HEK293 (cell line): ENCODE data around the gene GNG3.

Source experiments
- CTCF ChIA-PET: fragments of 350-600 bp; formaldehyde crosslinking; extraction: SDS; loops from one replicate; lab custom pipeline; 2021; ENCODE audit warnings: antibody characterized with exemption; lab: Yijun Ruan, JAX
- POLR2A ChIA-PET: fragments of 300-600 bp; formaldehyde crosslinking; extraction: SDS; loops from one replicate; lab custom pipeline; 2020; ENCODE audit warnings: antibody characterized with exemption, inconsistent platforms; lab: Yijun Ruan, JAX
- H3K27ac ChIP-seq: fragments of 200-500 bp; sonication (Bioruptor generic); 2 replicates; pipeline ENCODE4 v1.5.1; 2014; ENCODE audit warnings: low read depth, low read length, control low read depth, inconsistent platforms; ENCODE audit errors: extremely low read depth
- H3K36me3 ChIP-seq, 2 experiments: fragments of 200-500 bp in 1 of 2; sonication (Bioruptor generic) in 1 of 2; 1 replicate in 1 of 2; 2 replicates in 1 of 2; pipeline ENCODE4 v1.5.1; 2014 to 2017; ENCODE audit warnings: inconsistent platforms in 2 of 2, low read length in 2 of 2; ENCODE audit not compliant: control insufficient read depth in 2 of 2, insufficient read depth in 1 of 2
- H3K4me1 ChIP-seq: fragments of 200-500 bp; sonication (Bioruptor generic); 2 replicates; pipeline ENCODE4 v1.5.1; 2014; ENCODE audit warnings: mild to moderate bottlenecking, low read length, inconsistent platforms; ENCODE audit not compliant: control insufficient read depth, insufficient read depth
- H3K4me3 ChIP-seq: 2 replicates; pipeline ENCODE4 v1.5.1; 2011; ENCODE audit warnings: low read depth, mild to moderate bottlenecking, control low read depth, low read length, moderate library complexity
- H3K9me3 ChIP-seq: fragments of 200-500 bp; sonication (Bioruptor generic); 2 replicates; pipeline ENCODE4 v1.5.1; 2014; ENCODE audit warnings: low read depth, low read length, inconsistent platforms; ENCODE audit not compliant: control insufficient read depth, insufficient read depth
- MZF1 ChIP-seq: fragments of 450-650 bp; formaldehyde crosslinking; IDR thresholded peaks from 2 replicates; pipeline ENCODE4 v1.5.1; 2017; ENCODE audit warnings: missing biosample characterization, missing genetic modification characterization, borderline replicate concordance
- PBX3 ChIP-seq: sonication (generic); formaldehyde crosslinking; IDR thresholded peaks from 2 replicates; pipeline ENCODE4 v1.8.1; 2022; ENCODE audit warnings: mild to moderate bottlenecking, moderate library complexity, missing genetic modification reagents
- SP3 ChIP-seq: fragments of 450-650 bp; formaldehyde crosslinking; IDR thresholded peaks from 2 replicates; pipeline ENCODE4 v1.5.1; 2016; ENCODE audit warnings: missing biosample characterization, missing genetic modification characterization
- ZBTB44 ChIP-seq: fragments of 450-650 bp; IDR thresholded peaks from 2 replicates; pipeline ENCODE4 v1.5.1; 2018; ENCODE audit warnings: missing biosample characterization, mild to moderate bottlenecking, missing genetic modification characterization
- ZBTB48 ChIP-seq: fragments of 450-650 bp; formaldehyde crosslinking; IDR thresholded peaks from 2 replicates; pipeline ENCODE4 v1.5.1; 2016; ENCODE audit warnings: missing biosample characterization, missing genetic modification characterization
- ZFHX2 ChIP-seq: fragments of 450-650 bp; formaldehyde crosslinking; conservative IDR thresholded peaks from 2 replicates; pipeline ENCODE4 v1.5.1; 2016; ENCODE audit warnings: missing biosample characterization, missing genetic modification characterization
- ZNF138 ChIP-seq: fragments of 450-650 bp; formaldehyde crosslinking; IDR thresholded peaks from 2 replicates; pipeline ENCODE4 v1.5.1; 2016; ENCODE audit warnings: missing biosample characterization, missing genetic modification characterization, borderline replicate concordance
- ZNF214 ChIP-seq: fragments of 450-650 bp; formaldehyde crosslinking; IDR thresholded peaks from 2 replicates; pipeline ENCODE4 v1.5.1; 2017; ENCODE audit warnings: missing biosample characterization, mild to moderate bottlenecking, missing genetic modification characterization, borderline replicate concordance
- ZNF677 ChIP-seq: fragments of 450-650 bp; IDR thresholded peaks from 2 replicates; pipeline ENCODE4 v1.5.0; 2018; ENCODE audit warnings: missing biosample characterization, mild to moderate bottlenecking, missing genetic modification characterization, moderate library complexity
- ZNF701 ChIP-seq: fragments of 450-650 bp; formaldehyde crosslinking; IDR thresholded peaks from 2 replicates; pipeline ENCODE4 v1.5.1; 2016; ENCODE audit warnings: missing biosample characterization, missing genetic modification characterization
- ZNF791 ChIP-seq: fragments of 450-650 bp; formaldehyde crosslinking; IDR thresholded peaks from 2 replicates; pipeline ENCODE4 v1.5.1; 2016; ENCODE audit warnings: missing biosample characterization, missing genetic modification characterization
- TF ChIP-seq, protein P1 (sequence below): fragments of 450-650 bp; formaldehyde crosslinking; conservative IDR thresholded peaks from 2 replicates; pipeline ENCODE4 v1.5.1; 2016; ENCODE audit warnings: low read depth, missing biosample characterization, missing genetic modification characterization
- TF ChIP-seq, protein P2 (sequence below): fragments of 450-650 bp; formaldehyde crosslinking; IDR thresholded peaks from 2 replicates; pipeline ENCODE4 v1.5.1; 2016; ENCODE audit warnings: missing biosample characterization, missing genetic modification characterization
- TF ChIP-seq, protein P3 (sequence below): fragments of 450-650 bp; IDR thresholded peaks from 2 replicates; pipeline ENCODE4 v1.5.1; 2018; ENCODE audit warnings: missing biosample characterization, missing genetic modification characterization
- TF ChIP-seq, protein P4 (sequence below): fragments of 450-650 bp; formaldehyde crosslinking; IDR thresholded peaks from 2 replicates; pipeline ENCODE4 v1.5.1; 2016; ENCODE audit warnings: missing biosample characterization, missing genetic modification characterization
- TF ChIP-seq, protein P5 (sequence below): fragments of 450-650 bp; formaldehyde crosslinking; IDR thresholded peaks from 2 replicates; pipeline ENCODE4 v1.5.1; 2016; ENCODE audit warnings: missing biosample characterization, missing genetic modification characterization
- TF ChIP-seq, protein P6 (sequence below): fragments of 450-650 bp; formaldehyde crosslinking; IDR thresholded peaks from 2 replicates; pipeline ENCODE4 v1.5.1; 2016; ENCODE audit warnings: missing biosample characterization, missing genetic modification characterization

Gene GNG3

GRCh38 chr11:62716206-62716605, 8.7 kb downstream of the GNG3 start (continued):
- TF ChIP-seq, protein P1, sequence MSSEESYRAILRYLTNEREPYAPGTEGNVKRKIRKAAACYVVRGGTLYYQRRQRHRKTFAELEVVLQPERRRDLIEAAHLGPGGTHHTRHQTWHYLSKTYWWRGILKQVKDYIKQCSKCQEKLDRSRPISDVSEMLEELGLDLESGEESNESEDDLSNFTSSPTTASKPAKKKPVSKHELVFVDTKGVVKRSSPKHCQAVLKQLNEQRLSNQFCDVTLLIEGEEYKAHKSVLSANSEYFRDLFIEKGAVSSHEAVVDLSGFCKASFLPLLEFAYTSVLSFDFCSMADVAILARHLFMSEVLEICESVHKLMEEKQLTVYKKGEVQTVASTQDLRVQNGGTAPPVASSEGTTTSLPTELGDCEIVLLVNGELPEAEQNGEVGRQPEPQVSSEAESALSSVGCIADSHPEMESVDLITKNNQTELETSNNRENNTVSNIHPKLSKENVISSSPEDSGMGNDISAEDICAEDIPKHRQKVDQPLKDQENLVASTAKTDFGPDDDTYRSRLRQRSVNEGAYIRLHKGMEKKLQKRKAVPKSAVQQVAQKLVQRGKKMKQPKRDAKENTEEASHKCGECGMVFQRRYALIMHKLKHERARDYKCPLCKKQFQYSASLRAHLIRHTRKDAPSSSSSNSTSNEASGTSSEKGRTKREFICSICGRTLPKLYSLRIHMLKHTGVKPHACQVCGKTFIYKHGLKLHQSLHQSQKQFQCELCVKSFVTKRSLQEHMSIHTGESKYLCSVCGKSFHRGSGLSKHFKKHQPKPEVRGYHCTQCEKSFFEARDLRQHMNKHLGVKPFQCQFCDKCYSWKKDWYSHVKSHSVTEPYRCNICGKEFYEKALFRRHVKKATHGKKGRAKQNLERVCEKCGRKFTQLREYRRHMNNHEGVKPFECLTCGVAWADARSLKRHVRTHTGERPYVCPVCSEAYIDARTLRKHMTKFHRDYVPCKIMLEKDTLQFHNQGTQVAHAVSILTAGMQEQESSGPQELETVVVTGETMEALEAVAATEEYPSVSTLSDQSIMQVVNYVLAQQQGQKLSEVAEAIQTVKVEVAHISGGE (tag by site-specific recombination), result no peak
- TF ChIP-seq ZNF701 (tag by site-specific recombination) (no peak), ZNF677 (tag by site-specific recombination) (no peak), MZF1 (tag by site-specific recombination) (no peak), ZFHX2 (tag by site-specific recombination) (no peak), ZBTB48 (tag by site-specific recombination) (no peak), ZNF138 (tag by site-specific recombination) (no peak)
- TF ChIP-seq, protein P2, sequence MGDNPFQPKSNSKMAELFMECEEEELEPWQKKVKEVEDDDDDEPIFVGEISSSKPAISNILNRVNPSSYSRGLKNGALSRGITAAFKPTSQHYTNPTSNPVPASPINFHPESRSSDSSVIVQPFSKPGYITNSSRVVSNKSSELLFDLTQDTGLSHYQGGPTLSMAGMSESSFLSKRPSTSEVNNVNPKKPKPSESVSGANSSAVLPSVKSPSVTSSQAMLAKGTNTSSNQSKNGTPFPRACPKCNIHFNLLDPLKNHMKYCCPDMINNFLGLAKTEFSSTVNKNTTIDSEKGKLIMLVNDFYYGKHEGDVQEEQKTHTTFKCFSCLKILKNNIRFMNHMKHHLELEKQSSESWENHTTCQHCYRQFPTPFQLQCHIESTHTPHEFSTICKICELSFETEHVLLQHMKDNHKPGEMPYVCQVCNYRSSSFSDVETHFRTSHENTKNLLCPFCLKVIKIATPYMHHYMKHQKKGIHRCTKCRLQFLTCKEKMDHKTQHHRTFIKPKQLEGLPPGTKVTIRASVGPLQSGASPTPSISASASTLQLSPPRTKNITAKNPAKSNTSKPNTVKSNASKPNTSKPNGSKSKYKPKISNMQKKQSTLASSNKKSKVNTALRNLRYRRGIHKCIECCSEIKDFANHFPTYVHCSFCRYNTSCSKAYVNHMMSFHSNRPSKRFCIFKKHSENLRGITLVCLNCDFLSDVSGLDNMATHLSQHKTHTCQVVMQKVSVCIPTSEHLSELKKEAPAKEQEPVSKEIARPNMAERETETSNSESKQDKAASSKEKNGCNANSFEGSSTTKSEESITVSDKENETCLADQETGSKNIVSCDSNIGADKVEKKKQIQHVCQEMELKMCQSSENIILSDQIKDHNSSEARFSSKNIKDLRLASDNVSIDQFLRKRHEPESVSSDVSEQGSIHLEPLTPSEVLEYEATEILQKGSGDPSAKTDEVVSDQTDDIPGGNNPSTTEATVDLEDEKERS, result no peak
- TF ChIP-seq, protein P3, sequence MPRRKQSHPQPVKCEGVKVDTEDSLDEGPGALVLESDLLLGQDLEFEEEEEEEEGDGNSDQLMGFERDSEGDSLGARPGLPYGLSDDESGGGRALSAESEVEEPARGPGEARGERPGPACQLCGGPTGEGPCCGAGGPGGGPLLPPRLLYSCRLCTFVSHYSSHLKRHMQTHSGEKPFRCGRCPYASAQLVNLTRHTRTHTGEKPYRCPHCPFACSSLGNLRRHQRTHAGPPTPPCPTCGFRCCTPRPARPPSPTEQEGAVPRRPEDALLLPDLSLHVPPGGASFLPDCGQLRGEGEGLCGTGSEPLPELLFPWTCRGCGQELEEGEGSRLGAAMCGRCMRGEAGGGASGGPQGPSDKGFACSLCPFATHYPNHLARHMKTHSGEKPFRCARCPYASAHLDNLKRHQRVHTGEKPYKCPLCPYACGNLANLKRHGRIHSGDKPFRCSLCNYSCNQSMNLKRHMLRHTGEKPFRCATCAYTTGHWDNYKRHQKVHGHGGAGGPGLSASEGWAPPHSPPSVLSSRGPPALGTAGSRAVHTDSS (tag by site-specific recombination), result no peak

GRCh38 chr11:62716816-62717215, 9.3 kb downstream of the GNG3 start:
- CTCF ChIA-PET, result interaction anchor here (0.6 kb wide), 2 partner anchors 124 to 316 kb away, joined by 3 read pairs; no protein-coding TSS in a partner anchor
- no peak overlapping the region for H3K4me3 ChIP-seq
- H3K4me1 ChIP-seq, result no peaks in the 10 kb centered on the region
- H3K36me3 ChIP-seq, result peaks cover 38 to 96% of the 10 kb centered on the region in 2 experiments
- no peak overlapping the region for H3K27ac ChIP-seq
- no peaks in the 10 kb centered on the region for H3K9me3 ChIP-seq
- POLR2A ChIA-PET, result interaction anchor here (1.3 to 3.5 kb wide), 3 partner anchors 10 to 37 kb away, joined by 6 to 16 read pairs (median 13); partner anchors contain the start of genes BSCL2, HNRNPUL2 and ZBTB3
- TF ChIP-seq SP3 (tag by site-specific recombination), result no peak
- TF ChIP-seq, protein P4, sequence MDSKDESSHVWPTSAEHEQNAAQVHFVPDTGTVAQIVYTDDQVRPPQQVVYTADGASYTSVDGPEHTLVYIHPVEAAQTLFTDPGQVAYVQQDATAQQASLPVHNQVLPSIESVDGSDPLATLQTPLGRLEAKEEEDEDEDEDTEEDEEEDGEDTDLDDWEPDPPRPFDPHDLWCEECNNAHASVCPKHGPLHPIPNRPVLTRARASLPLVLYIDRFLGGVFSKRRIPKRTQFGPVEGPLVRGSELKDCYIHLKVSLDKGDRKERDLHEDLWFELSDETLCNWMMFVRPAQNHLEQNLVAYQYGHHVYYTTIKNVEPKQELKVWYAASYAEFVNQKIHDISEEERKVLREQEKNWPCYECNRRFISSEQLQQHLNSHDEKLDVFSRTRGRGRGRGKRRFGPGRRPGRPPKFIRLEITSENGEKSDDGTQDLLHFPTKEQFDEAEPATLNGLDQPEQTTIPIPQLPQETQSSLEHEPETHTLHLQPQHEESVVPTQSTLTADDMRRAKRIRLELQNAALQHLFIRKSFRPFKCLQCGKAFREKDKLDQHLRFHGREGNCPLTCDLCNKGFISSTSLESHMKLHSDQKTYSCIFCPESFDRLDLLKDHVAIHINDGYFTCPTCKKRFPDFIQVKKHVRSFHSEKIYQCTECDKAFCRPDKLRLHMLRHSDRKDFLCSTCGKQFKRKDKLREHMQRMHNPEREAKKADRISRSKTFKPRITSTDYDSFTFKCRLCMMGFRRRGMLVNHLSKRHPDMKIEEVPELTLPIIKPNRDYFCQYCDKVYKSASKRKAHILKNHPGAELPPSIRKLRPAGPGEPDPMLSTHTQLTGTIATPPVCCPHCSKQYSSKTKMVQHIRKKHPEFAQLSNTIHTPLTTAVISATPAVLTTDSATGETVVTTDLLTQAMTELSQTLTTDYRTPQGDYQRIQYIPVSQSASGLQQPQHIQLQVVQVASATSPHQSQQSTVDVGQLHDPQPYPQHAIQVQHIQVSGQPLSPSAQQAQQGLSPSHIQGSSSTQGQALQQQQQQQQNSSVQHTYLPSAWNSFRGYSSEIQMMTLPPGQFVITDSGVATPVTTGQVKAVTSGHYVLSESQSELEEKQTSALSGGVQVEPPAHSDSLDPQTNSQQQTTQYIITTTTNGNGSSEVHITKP, result no peak
- TF ChIP-seq PBX3 (CRISPR knock-in tag), result no peak
- TF ChIP-seq, protein P5, sequence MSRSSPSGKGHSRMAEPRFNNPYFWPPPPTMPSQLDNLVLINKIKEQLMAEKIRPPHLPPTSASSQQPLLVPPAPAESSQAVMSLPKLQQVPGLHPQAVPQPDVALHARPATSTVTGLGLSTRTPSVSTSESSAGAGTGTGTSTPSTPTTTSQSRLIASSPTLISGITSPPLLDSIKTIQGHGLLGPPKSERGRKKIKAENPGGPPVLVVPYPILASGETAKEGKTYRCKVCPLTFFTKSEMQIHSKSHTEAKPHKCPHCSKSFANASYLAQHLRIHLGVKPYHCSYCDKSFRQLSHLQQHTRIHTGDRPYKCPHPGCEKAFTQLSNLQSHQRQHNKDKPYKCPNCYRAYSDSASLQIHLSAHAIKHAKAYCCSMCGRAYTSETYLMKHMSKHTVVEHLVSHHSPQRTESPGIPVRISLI (tag by site-specific recombination), result no peak
- TF ChIP-seq ZBTB44, result no peak
- TF ChIP-seq, protein P6, sequence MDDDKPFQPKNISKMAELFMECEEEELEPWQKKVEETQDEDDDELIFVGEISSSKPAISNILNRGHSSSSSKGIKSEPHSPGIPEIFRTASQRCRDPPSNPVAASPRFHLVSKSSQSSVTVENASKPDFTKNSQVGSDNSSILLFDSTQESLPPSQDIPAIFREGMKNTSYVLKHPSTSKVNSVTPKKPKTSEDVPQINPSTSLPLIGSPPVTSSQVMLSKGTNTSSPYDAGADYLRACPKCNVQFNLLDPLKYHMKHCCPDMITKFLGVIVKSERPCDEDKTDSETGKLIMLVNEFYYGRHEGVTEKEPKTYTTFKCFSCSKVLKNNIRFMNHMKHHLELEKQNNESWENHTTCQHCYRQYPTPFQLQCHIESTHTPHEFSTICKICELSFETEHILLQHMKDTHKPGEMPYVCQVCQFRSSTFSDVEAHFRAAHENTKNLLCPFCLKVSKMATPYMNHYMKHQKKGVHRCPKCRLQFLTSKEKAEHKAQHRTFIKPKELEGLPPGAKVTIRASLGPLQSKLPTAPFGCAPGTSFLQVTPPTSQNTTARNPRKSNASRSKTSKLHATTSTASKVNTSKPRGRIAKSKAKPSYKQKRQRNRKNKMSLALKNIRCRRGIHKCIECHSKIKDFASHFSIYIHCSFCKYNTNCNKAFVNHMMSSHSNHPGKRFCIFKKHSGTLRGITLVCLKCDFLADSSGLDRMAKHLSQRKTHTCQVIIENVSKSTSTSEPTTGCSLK, result no peak
- TF ChIP-seq ZNF791, result no peak
- no peak for TF ChIP-seq ZNF214 (tag by site-specific recombination)
